Activated T-helper 9 cell treated with anti-CD3 and anti-CD28 coated beads, Interleukin-2, amount 50 U/mL, for 16 hours (primary cell): ENCODE measurements around the gene PROSER2.

Experiments
- DNase-seq: peaks from one replicate; pipeline ENCODE4 v3.0.0-alpha.2; 2020; ENCODE audit warnings: low read depth

Gene PROSER2

GRCh38 chr10:11869743-11870460, 46.7 kb downstream of the PROSER2 start:
- DNase-seq, result no peak

GRCh38 chr10:11870461-11870780, 47.3 kb downstream of the PROSER2 start:
- DNase-seq, result no peak

- DNase-seq, result no peak
Measured at GRCh38 chr10:11870900-11871400, 47.8 kb downstream of the PROSER2 start.

GRCh38 chr10:11871466-11871865, 48.3 kb downstream of the PROSER2 start:
- no peak for DNase-seq

GRCh38 chr10:11874568-11875493, 51.7 kb downstream of the PROSER2 start:
- DNase-seq, result no peak

GRCh38 chr10:11875494-11876281, 52.5 kb downstream of the PROSER2 start:
- DNase-seq, result no peak

GRCh38 chr10:11876324-11876723, 53.2 kb downstream of the PROSER2 start:
- no peak for DNase-seq

- DNase-seq, result no peak
Measured at GRCh38 chr10:11876805-11877590, 53.8 kb downstream of the PROSER2 start.

- no peak for DNase-seq
Measured at GRCh38 chr10:11877591-11877905, 54.4 kb downstream of the PROSER2 start.

GRCh38 chr10:11878776-11879175, 55.6 kb downstream of the PROSER2 start:
- no peak for DNase-seq

- no peak for DNase-seq
Measured at GRCh38 chr10:11879387-11880094, 56.4 kb downstream of the PROSER2 start.

GRCh38 chr10:11880151-11881029, 57.2 kb downstream of the PROSER2 start:
- DNase-seq, result no peak

GRCh38 chr10:11881030-11881476, 57.9 kb downstream of the PROSER2 start:
- DNase-seq, result no peak

- DNase-seq, result no peak
Measured at GRCh38 chr10:11881477-11882417, 58.6 kb downstream of the PROSER2 start.

- DNase-seq, result no peak
Measured at GRCh38 chr10:11882646-11883375, 59.7 kb downstream of the PROSER2 start.

GRCh38 chr10:11884706-11885423, 61.7 kb downstream of the PROSER2 start:
- DNase-seq, result no peak

GRCh38 chr10:11885437-11886137, 62.4 kb downstream of the PROSER2 start:
- no peak for DNase-seq
